ENCODE data around the gene FUT2. TPM values are rescaled to one million over a fixed set of nuclear protein-coding genes. Genes with fewer than 3 reads are reported as not detected.

Gene FUT2
- total and polyA plus RNA-seq, 2 of the 13 experiments (the other 11 are each of a cell fraction or from before 2014, with no cell fraction given): 0.07 TPM; not detected in 1

DNA sequence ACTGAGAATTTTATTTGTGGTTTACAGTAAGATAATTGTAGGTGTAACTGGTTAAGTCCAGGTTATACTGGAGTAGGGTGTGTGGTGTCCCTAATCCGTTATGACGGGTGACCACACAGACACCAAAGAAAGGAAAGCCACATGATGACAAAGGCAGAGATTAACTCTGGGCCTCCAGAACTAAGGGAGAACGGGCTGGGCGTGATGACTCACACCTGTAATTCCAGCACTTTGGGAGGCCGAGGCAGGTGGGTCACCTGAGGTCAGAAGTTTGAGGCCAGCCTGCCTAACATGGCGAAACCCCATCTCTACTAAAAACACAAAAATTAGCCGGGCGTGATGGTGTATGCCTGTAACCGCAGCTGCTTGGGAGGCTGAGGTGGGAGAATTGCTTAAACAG lies 10.2 kb upstream of the FUT2 start:
- ChIA-PET CTCF (ENCODE audit: low intra/inter-chr PET ratio, low total read pairs) (no interaction called here), POLR2A (no interaction called here)
- DNase-seq (ENCODE audit: low spot score) (peak; percentile 68), ATAC-seq (peak; percentile 49), FAIRE-seq (no peak)
- in situ Hi-C loops (cut with HindIII; ENCODE audit: extremely low pct_ligation_motif_present, low pct_unique_long_range_greater_than_20kb) (no loop called here), intact Hi-C loops (cut with micrococcal nuclease; ENCODE audit: unreplicated experiment) (no loop called here)
- Histone ChIP-seq H3K27me3 (ENCODE audit: control insufficient read depth in 1 of 2, insufficient read depth in 2 of 2, low read length in 2 of 2) (0 out of 5 replicates have a peak, but pooled peaks cover 0 to 3% of the 10 kb centered on the region in 2 experiments), H3K9ac (ENCODE audit: insufficient read depth, low read depth, low read length) (no peak overlapping the region), H3K36me3 (replicated peaks in 1 of 2; ENCODE audit: control insufficient read depth in 1 of 2, insufficient read depth in 2 of 2, low read length in 2 of 2) (no peaks in the 10 kb centered on the region), H3K4me1 (ENCODE audit: insufficient read depth, low read length) (peaks cover 63% of the 10 kb centered on the region), H3K4me2 (ENCODE audit: low read depth, low read length) (peak overlapping the region; percentile 49), H3K4me3 (replicated peaks in 1 of 3; ENCODE audit: insufficient read depth in 1 of 3, low read depth in 2 of 3, low read length in 3 of 3) (no peak overlapping the region), H3K79me2 (ENCODE audit: insufficient read depth, low read length) (no peaks in the 10 kb centered on the region), H3K9me3 (ENCODE audit: low read length) (no peaks in the 10 kb centered on the region), H2AFZ (ENCODE audit: low read length) (no peak overlapping the region), H3K27ac (ENCODE audit: extremely low read length, insufficient read depth, low read length) (peak overlapping the region; percentile 46), H4K20me1 (ENCODE audit: insufficient read depth, low read length) (no peaks in the 10 kb centered on the region)
- BruUV-seq (replicated peaks): no TSS peak
- WGBS (ENCODE audit: low lambda C conversion rate): 2% methylated on average over 9 of the region's 9 CpGs
- TF ChIP-seq ATF3 (CRISPR knock-in tag; IDR thresholded peaks at IDR 0.05): peak; percentile 73
- no peak for TF ChIP-seq ZBTB8A (CRISPR knock-in tag; IDR thresholded peaks at IDR 0.05; ENCODE audit: borderline replicate concordance, low read depth)
- TF ChIP-seq AGO2 (optimal IDR thresholded peaks at IDR 0.05; ENCODE audit: low read depth, low read length): no peak
- TF ChIP-seq ZNF747 (CRISPR knock-in tag; IDR thresholded peaks at IDR 0.05; ENCODE audit: borderline replicate concordance): no peak
- TF ChIP-seq ZNF282 (IDR thresholded peaks at IDR 0.05; ENCODE audit: partially characterized antibody): no peak
- no peak for TF ChIP-seq LCORL (IDR thresholded peaks at IDR 0.05)
- TF ChIP-seq LCORL (CRISPR knock-in tag; IDR thresholded peaks at IDR 0.05): peak; percentile 60; the same call in 1 of the 2 replicates
- no peak for TF ChIP-seq EP300 (IDR thresholded peaks at IDR 0.05; ENCODE audit: low read depth in 2 of 2, low read length in 2 of 2)
- no peak for TF ChIP-seq EP300 (CRISPR knock-in tag; IDR thresholded peaks at IDR 0.05; ENCODE audit: borderline replicate concordance)
- no peak for TF ChIP-seq MLX (CRISPR knock-in tag; IDR thresholded peaks at IDR 0.05)
- TF ChIP-seq, protein P1, sequence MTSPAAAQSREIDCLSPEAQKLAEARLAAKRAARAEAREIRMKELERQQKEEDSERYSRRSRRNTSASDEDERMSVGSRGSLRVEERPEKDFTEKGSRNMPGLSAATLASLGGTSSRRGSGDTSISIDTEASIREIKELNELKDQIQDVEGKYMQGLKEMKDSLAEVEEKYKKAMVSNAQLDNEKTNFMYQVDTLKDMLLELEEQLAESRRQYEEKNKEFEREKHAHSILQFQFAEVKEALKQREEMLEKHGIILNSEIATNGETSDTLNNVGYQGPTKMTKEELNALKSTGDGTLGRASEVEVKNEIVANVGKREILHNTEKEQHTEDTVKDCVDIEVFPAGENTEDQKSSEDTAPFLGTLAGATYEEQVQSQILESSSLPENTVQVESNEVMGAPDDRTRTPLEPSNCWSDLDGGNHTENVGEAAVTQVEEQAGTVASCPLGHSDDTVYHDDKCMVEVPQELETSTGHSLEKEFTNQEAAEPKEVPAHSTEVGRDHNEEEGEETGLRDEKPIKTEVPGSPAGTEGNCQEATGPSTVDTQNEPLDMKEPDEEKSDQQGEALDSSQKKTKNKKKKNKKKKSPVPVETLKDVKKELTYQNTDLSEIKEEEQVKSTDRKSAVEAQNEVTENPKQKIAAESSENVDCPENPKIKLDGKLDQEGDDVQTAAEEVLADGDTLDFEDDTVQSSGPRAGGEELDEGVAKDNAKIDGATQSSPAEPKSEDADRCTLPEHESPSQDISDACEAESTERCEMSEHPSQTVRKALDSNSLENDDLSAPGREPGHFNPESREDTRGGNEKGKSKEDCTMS (CRISPR knock-in tag; conservative IDR thresholded peaks at IDR 0.05): no peak
- TF ChIP-seq ZNF512B (CRISPR knock-in tag; IDR thresholded peaks at IDR 0.05; ENCODE audit: borderline replicate concordance): no peak
- TF ChIP-seq BHLHE40 (IDR thresholded peaks at IDR 0.05; ENCODE audit: low read length): peak; percentile 10; the same call in 1 of the 2 replicates
- TF ChIP-seq, protein P2, sequence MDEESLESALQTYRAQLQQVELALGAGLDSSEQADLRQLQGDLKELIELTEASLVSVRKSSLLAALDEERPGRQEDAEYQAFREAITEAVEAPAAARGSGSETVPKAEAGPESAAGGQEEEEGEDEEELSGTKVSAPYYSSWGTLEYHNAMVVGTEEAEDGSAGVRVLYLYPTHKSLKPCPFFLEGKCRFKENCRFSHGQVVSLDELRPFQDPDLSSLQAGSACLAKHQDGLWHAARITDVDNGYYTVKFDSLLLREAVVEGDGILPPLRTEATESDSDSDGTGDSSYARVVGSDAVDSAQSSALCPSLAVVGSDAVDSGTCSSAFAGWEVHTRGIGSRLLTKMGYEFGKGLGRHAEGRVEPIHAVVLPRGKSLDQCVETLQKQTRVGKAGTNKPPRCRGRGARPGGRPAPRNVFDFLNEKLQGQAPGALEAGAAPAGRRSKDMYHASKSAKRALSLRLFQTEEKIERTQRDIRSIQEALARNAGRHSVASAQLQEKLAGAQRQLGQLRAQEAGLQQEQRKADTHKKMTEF (CRISPR knock-in tag; IDR thresholded peaks at IDR 0.05): no peak
- no peak for TF ChIP-seq ZNF737 (CRISPR knock-in tag; IDR thresholded peaks at IDR 0.05; ENCODE audit: borderline replicate concordance)
- no peak for TF ChIP-seq PHB2 (IDR thresholded peaks at IDR 0.05; ENCODE audit: partially characterized antibody)
- 0 out of 2 replicates have a peak, but pooled peaks have one; percentile 3 for TF ChIP-seq NR2F6 (IDR thresholded peaks at IDR 0.05)
- peak; percentile 41; the same call in 1 of the 2 replicates for TF ChIP-seq NR2F6 (CRISPR knock-in tag; IDR thresholded peaks at IDR 0.05)
- TF ChIP-seq ZNF224 (CRISPR knock-in tag; IDR thresholded peaks at IDR 0.05): no peak
